ENCODE data around the gene SLC22A4.

SLC22A4 gene

DNA sequence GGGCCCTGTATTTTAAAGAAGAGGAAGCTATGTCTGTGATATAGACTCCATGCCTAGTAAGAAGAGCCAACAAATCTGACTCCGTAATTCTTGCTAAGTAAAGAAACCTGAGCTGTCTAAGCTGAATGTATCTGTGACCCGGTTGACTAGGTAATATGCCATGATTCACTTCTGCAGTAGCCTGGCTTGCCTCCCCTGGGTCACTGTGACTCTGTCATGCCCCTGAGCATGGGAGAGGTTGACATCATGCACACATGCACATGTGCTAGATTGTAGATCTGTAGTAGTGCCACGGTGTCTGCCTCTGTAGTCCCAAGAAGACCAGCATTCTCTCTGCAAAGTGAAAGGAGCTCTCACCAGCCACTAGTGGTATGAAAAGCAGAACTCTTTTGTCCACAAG is 84.4 kb downstream of the SLC22A4 start:
- DNase-seq, result no peak

DNA sequence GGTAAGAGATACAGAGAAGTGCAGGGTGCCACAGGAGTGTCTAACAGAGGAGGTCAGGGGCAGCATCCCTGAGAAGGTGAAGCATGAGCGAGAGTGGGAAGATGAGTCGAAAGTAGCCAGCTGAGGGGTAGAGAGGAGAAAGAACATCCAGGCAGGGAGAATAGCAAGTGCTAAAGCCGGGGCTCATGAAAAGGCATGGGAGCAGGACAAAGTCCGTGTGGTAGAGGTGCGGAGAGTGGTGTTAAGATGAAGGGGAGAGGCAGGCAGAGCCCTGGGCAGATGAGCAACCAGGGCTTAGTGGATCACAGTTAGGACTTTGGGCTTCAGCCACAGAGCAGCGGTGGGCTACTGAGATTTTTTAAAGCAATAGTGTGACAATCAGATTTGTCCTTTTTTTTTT is 85.9 kb downstream of the SLC22A4 start:
- DNase-seq, result no peak

DNA sequence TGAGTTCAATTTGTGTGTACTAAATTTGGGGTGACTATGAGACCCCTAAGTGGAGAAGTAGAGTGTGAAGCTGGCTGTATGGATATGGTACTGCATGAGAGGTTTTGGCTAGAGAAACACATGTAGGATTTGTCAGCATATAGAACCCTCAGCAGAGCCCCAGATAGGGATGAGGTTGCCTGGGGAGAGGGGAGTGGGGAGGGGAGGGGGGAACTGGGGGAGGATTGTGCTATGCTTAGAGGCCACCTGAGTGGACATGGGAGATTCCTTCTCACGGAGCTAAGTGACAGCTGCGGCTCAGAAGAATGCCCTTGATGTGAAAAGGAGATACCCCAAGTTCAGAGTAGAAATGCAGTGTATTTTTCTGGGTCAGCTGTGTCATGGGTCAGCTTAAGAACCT is 86.5 kb downstream of the SLC22A4 start:
- DNase-seq, result no peak

DNA sequence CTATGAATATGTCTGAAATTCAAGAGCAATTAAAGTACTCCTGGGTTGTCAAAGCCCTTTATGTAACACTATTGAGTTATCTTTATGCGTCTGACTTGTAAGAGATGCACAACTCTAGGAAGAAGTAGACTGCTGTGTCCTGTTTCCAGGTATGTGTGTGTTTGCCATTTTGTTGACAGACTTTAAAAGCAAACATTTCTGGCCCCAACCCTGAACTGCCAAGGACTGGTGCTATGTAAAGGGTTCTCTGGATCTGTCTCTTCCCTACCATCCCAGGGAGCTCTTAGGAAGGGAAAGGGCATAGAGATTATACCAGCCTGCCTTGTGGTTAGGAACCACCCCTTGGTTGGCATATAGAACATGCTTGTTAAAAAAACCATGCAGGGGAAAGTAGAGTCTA is 87.4 kb downstream of the SLC22A4 start:
- DNase-seq, result no peak

- DNase-seq, result no peak
Measured at GRCh38 chr5:132383261-132383660, 89.1 kb downstream of the SLC22A4 start.

DNA sequence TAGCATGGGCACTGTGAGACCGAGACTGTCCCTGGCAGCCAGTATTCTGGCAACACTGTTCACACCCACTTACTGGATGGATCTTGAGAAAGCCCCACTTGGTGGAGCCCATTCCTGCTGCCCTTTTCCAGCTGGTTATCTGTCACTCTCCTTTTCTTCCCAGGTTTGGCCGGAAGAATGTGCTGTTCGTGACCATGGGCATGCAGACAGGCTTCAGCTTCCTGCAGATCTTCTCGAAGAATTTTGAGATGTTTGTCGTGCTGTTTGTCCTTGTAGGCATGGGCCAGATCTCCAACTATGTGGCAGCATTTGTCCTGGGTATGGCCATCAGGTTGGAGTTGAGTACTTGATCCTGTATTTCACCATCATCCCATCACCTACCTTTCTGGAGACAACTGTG is 89.8 kb downstream of the SLC22A4 start:
- no peak for DNase-seq

- no peak for DNase-seq
Measured at GRCh38 chr5:132384506-132385050, 90.4 kb downstream of the SLC22A4 start.

DNA sequence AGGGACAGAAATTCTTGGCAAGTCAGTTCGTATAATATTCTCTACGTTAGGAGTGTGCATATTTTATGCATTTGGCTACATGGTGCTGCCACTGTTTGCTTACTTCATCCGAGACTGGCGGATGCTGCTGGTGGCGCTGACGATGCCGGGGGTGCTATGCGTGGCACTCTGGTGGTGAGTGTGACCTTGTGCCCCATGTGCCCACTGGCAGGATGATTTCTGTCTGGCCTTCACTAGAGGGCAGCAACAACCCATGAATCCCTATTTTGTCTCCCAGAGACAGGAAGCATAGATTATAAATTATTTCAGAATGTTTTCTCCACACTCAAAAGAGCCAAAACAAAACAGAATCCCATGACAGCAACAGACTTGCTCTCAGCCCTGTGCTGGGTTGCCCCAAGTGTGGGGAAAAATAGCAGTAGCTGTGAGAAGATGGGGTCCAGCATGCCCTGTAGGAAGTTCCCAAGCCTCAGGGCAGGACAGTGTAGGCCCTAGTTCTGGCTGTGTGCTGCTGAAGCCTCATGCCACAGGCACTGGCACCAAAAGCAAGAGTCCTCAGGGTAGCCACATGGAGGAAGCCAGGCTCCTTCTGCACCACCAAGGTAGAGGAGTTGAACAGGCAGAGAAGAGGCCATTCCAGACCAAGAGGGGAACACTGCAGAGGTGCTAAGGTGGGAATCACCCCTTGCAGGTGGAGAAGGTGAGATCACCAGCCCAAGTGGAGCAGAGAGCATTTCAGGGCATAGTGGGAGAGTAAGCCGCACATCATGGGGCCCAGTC is 91.3 kb downstream of the SLC22A4 start:
- DNase-seq, result peak; percentile 84

DNA sequence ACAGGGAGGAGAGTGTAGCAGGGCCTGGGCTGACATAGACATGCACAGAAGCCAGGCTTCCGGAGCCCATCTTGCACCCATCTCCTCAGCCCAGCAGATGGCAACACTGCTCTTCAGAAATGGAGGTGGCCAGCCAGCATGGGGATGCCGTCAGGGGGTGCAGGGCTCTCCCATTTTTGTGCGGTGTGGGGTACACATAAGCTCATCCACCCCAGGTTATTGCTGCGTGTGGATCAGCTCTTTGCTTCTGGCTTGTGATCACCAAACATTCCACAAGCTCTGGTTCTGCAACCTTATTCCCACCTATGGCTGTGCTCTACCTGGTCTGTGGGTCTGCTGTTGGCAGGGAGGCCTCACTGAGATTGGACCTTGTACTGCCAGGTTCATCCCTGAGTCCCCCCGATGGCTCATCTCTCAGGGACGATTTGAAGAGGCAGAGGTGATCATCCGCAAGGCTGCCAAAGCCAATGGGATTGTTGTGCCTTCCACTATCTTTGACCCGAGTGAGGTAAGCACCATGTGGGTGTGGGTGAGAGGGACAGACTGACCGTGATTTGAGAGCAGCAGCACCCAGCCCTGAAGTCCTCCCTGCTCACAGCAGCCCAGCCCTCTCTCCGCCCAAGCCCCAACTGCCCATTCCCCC is 92.6 kb downstream of the SLC22A4 start:
- peak; percentile 87 for DNase-seq

DNA sequence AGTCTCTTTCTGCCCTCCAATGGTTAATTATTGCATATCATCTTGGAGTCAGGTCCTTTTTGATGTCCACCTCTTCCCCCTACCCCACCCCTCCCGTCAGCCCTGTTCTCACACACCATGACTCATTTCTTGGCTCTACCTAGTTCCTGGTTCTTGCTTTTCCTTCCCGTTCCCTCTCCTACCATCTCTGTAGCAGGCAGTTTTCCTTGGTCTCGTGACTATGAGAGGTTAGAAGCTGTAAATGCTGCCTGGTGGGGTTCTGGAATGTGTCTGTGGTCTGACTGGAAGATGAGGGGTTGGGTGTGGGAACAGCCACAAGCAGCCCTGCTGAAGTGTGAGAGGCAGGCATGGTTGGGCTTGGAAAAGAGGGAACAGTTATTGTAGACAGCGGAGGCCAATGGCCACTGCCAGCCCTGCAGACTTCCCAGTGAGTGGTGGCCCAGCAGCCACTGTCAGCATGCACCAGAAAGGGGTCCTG is 93.5 kb downstream of the SLC22A4 start:
- peak; percentile 24 for DNase-seq

DNA sequence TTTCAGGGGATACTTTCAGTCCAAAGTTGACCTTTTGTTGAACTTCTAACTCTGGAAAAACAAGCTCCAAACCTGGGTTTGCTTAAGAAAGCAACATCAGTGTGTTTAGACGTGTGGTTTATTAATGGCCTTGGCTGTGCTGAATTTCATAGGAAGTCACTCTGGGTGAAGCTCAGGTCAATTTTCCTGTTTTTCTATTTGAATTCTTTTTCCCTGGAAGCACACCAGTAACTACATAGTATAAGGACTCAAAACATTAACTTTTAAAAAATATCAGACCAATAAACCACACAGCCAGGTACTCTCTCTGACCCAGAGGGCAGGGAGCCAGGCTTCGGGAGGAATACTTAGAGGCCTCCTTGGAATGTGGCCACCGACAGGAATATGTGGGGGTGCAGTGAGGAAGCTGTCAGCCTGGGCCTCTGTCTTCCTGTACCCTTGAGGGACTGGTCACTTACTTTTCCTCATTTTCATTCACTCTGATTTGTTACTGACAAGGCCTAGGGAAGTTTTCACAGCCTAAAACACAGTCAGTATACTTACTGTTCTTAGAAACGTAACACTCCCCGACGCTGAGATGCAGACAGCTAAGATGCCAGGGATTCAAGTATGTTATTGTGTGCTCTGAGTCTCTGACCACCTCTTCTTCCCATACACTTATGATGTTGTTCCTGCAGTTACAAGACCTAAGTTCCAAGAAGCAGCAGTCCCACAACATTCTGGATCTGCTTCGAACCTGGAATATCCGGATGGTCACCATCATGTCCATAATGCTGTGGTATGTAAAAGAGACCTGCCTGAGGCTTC is 94.3 kb downstream of the SLC22A4 start:
- DNase-seq, result no peak

DNA sequence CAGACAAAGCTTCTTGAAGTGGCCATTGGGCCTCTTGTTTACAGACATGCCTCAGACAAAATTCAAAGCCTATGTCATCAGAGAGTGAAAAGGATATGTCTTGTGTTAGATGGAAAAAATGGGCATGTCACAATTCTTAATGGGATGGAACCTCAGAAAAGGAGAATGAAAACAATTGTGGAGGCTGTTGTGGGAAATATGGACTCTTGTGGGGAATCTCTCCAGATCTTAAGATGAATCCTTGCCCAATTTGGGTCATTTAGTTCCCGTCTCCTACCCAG is 94.8 kb downstream of the SLC22A4 start:
- DNase-seq, result no peak

DNA sequence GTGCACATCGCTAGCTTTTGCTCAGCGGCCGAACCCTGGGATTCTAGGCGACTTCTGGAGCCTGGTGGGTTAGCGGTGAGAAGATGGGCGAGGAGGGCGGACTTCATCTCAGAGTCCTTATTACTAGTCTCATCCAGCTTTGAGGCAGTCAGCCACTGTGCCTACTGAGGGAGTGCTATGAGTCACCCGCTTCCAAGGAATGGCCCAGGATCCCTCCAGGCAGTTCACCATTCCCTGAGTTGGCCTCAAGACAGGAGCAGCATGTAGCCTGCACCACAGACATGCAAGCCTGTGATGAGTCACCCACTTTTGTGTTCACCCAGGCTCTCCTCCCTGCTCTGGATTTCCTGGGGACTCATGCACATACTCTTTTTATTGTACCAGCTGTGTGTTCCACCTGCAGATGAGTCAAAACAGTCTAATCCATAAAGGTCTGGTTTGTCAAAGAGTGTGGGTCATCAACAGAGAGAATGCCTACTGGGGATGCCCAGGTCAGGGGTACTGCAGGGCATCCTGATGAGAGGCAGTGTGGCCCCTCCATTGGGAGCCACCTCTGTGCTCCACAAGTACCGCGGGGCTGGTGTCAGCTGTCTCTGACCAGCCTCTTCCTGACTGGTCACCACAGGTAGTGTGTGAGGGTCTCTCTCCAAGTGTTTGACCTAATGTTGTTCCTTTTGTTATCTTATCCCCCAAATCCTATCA is 95.5 kb downstream of the SLC22A4 start:
- DNase-seq, result no peak

DNA sequence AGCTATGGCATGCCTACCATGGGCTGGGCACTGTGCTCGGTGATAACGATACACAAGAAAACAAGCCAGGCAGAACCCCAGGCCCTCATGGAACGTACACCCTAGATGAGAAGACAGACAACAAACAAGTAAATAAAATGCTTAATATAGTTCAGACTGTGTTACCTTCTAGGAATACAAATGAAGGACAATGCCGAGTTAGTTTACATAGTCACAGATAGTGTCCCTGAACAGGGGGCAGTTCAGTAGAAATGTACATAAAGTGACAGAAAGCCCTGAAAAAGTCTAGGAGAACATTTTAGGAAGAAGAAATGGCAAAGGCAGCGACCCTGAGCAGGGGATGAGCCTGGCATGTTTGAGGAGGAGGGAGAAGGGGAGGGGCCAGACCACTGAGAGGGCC is 97.1 kb downstream of the SLC22A4 start:
- no peak for DNase-seq

GRCh38 chr5:132391870-132392269 is 97.7 kb downstream of the SLC22A4 start:
- DNase-seq, result no peak

DNA sequence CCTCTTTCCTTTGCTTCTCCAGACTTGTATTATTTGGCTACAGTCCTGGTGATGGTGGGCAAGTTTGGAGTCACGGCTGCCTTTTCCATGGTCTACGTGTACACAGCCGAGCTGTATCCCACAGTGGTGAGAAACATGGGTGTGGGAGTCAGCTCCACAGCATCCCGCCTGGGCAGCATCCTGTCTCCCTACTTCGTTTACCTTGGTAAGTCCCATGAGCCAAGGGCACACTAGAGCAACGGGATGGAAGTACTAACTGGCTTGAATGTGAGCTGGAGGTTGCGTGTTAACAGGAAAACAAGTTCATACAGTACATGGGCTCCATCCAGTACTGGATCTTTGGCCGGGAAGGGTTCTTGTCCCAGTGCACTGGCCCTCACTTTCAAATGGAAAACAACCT is 98.2 kb downstream of the SLC22A4 start:
- DNase-seq, result no peak

DNA sequence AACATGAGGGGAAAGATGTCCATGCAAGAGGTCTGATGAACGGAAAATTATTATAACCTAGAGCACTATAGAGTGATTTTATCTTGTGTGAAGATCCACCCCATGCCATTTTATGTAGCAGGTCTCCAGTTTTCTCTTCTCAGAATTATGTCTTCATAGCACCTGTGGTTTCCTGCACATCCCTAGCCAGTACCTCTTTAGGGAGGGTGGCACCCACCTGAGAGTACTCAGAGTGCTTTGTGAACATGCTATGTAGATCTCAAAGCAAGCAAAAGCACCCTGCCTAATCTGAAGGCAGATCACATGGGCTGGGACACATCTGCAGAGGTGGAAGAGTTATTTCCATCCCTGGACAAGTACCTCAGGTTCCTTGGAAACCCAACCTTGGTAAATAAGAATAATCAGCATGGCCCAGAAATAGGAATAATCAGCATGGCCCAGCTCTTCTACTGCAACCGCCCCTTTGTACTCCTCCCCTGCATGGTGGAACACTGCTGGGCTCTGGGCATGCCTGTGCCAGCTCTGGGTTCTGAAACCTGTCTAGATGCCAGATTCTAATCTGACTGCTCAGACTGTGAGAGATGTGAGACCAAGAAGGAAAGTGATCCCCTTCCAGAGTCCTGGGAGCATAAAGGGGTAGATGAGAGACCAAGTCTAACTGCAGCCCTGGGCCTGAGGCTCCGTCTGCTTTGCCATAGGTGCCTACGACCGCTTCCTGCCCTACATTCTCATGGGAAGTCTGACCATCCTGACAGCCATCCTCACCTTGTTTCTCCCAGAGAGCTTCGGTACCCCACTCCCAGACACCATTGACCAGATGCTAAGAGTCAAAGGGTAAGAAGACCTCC is 99.0 kb downstream of the SLC22A4 start:
- DNase-seq, result no peak

Measured in CD4-positive, alpha-beta T cell treated with Interleukin-17A for 1 hour (primary cell).